Activated CD8-positive, alpha-beta T cell treated with anti-CD3 and anti-CD28 coated beads for 36 hours (primary cell): Measurements from ENCODE around the gene AACS. TPM values are rescaled to one million over a fixed set of nuclear protein-coding genes. Genes with fewer than 3 reads are reported as not detected.

ENCODE experiments used
- ATAC-seq: fragments of 200-7000 bp; cut with Tn5 transposase; one replicate; pipeline ENCODE4 v1.10.0; 2021; ENCODE audit warnings: mild to moderate bottlenecking, moderate library complexity
- CTCF ChIA-PET: fragments of 350-600 bp; sonication (Branson Sonifier 250); formaldehyde crosslinking; loops from one replicate; lab custom pipeline; 2021; ENCODE audit warnings: antibody characterized with exemption; lab: Charles Lee
- POLR2A ChIA-PET: fragments of 350-600 bp; sonication (Branson Sonifier 250); formaldehyde crosslinking; loops from one replicate; lab custom pipeline; 2021; ENCODE audit warnings: antibody characterized with exemption; lab: Charles Lee
- DNase-seq: peaks from one replicate; pipeline ENCODE4 v3.0.0-alpha.2; 2020
- H3K27ac Mint-ChIP-seq: one replicate; pipeline ENCODE4 v1.8.0; 2021; ENCODE audit warnings: mild to moderate bottlenecking, mixed read lengths
- H3K27me3 Mint-ChIP-seq: one replicate; pipeline ENCODE4 v1.8.0; 2021; ENCODE audit warnings: mixed read lengths
- H3K36me3 Mint-ChIP-seq: one replicate; pipeline ENCODE4 v1.8.0; 2021; ENCODE audit warnings: low read depth, mixed read lengths
- H3K4me1 Mint-ChIP-seq: one replicate; pipeline ENCODE4 v1.8.0; 2021; ENCODE audit warnings: low read depth, mixed read lengths
- H3K4me3 Mint-ChIP-seq: one replicate; pipeline ENCODE4 v1.8.0; 2021; ENCODE audit warnings: mild to moderate bottlenecking, moderate library complexity, mixed read lengths
- H3K9me3 Mint-ChIP-seq: one replicate; pipeline ENCODE4 v1.8.0; 2021; ENCODE audit warnings: mixed read lengths
- CTCF ChIP-seq: fragments of 200-600 bp; IDR thresholded peaks from one replicate; pipeline ENCODE4 v1.8.0; 2022; ENCODE audit warnings: antibody characterized with exemption, mild to moderate bottlenecking
- intact Hi-C: fragments of 100-400 bp; cut with micrococcal nuclease; formaldehyde crosslinking; loops from one replicate; pipeline ENCODE4 v1.10.0; 2022
- total RNA-seq, 2 experiments: library from RNA; stranded (reverse); gene quantifications; one replicate each; pipeline ENCODE4 v1.2.3, GENCODE V29; 2021

Gene AACS
- total RNA-seq, 2 experiments from 2014 or later = 15.7 to 17.6 TPM

- H3K27me3 Mint-ChIP-seq = no peaks in the 10 kb centered on the region
- POLR2A ChIA-PET = no interaction called here
- H3K4me1 Mint-ChIP-seq = peaks cover 3% of the 10 kb centered on the region
- no peak for TF ChIP-seq CTCF
- no peak overlapping the region for H3K4me3 Mint-ChIP-seq
- CTCF ChIA-PET = no interaction called here
- DNase-seq = no peak
- H3K9me3 Mint-ChIP-seq = no peaks in the 10 kb centered on the region
- ATAC-seq = no peak
- peaks cover 5% of the 10 kb centered on the region for H3K36me3 Mint-ChIP-seq
- no peak overlapping the region for H3K27ac Mint-ChIP-seq
- intact Hi-C loops = no loop called here
Observed at GRCh38 chr12:125092872-125093680, 27.8 kb downstream of the AACS start.

GRCh38 chr12:125093681-125094330, 28.6 kb downstream of the AACS start:
- intact Hi-C loops = no loop called here
- Mint-ChIP-seq H3K9me3 (no peaks in the 10 kb centered on the region), H3K4me3 (no peak overlapping the region), H3K36me3 (peaks cover 5% of the 10 kb centered on the region), H3K27ac (no peak overlapping the region), H3K27me3 (no peaks in the 10 kb centered on the region), H3K4me1 (peaks cover 9% of the 10 kb centered on the region)
- DNase-seq = no peak
- CTCF ChIA-PET = no interaction called here
- ATAC-seq = no peak
- no peak for TF ChIP-seq CTCF
- POLR2A ChIA-PET = no interaction called here

DNA sequence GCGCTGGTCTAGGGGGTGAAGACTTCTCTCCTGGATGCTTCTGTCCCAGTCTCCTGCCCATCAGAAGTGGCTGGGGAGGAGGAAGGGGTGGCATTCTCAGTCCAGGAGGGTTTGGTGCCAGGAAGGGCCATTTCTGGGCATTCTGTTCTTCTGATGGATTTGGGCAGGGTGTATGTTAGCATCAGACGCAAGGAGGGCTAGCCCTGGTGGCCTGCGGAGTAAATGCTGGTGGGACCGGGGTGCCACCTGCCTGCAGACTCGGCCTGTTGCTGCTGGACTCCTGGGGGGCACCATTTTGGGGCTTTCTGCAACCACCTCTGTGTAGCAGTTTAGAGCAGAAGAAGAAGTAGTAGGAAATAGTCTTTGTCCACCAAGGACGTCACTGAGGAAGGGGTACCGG, 31.7 kb downstream of the AACS start:
- CTCF ChIA-PET = interaction anchor here (1.6 kb wide), 1 partner anchor 10 kb away, joined by 4 read pairs; no protein-coding TSS in a partner anchor
- peaks cover 15% of the 10 kb centered on the region for H3K4me1 Mint-ChIP-seq
- intact Hi-C loops = no loop called here
- no peaks in the 10 kb centered on the region for H3K27me3 Mint-ChIP-seq
- TF ChIP-seq CTCF = no peak
- H3K36me3 Mint-ChIP-seq = peaks cover 5% of the 10 kb centered on the region
- no peak for ATAC-seq
- no peaks in the 10 kb centered on the region for H3K9me3 Mint-ChIP-seq
- POLR2A ChIA-PET = no interaction called here
- H3K4me3 Mint-ChIP-seq = no peak overlapping the region
- DNase-seq = no peak
- H3K27ac Mint-ChIP-seq = no peak overlapping the region

DNA sequence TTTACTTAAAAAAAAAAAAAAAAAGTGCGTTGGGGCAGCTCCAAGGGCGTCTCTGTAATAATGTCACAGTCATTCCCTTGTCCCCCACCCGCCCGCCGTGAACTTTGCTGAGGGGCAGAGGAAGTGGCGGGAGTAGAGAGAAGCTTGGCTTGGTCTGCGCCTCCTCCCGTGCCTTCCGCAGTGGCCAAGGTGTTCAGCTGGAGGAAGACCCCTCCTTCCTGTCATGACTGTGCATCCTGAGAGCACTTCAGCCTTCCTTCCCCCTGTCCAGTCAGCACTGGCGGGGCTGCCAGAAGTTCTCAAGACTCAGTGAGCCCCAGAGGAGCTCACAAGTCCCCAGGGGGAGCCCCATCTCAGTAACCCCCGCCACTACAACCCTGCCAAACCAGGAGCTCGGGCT, 32.2 kb downstream of the AACS start:
- H3K9me3 Mint-ChIP-seq = no peaks in the 10 kb centered on the region
- H3K27me3 Mint-ChIP-seq = no peaks in the 10 kb centered on the region
- H3K4me3 Mint-ChIP-seq = no peak overlapping the region
- DNase-seq (no peak), ATAC-seq (no peak)
- H3K4me1 Mint-ChIP-seq = peaks cover 15% of the 10 kb centered on the region
- peaks cover 5% of the 10 kb centered on the region for H3K36me3 Mint-ChIP-seq
- intact Hi-C loops = no loop called here
- ChIA-PET POLR2A (interaction anchor here (0.8 kb wide), 1 partner anchor 17 kb away, joined by 3 read pairs; no protein-coding TSS in a partner anchor), CTCF (interaction anchor here (0.6 to 1.6 kb wide), 2 partner anchors 9 to 84 kb away, joined by 4 read pairs; no protein-coding TSS in a partner anchor)
- no peak overlapping the region for H3K27ac Mint-ChIP-seq
- no peak for TF ChIP-seq CTCF
